RCC 7860 (cell line): ENCODE data around the gene ZIC5.

ENCODE experiments used
- DNase-seq: peaks from one replicate; pipeline ENCODE4 v3.0.0-alpha.2; 2015; ENCODE audit warnings: low spot score
- FAIRE-seq: peaks from 2 replicates; lab custom pipeline; 2012; peaks lifted over from hg19 to GRCh38; lab: Jason Lieb, UNC

The ZIC5 gene

DNA sequence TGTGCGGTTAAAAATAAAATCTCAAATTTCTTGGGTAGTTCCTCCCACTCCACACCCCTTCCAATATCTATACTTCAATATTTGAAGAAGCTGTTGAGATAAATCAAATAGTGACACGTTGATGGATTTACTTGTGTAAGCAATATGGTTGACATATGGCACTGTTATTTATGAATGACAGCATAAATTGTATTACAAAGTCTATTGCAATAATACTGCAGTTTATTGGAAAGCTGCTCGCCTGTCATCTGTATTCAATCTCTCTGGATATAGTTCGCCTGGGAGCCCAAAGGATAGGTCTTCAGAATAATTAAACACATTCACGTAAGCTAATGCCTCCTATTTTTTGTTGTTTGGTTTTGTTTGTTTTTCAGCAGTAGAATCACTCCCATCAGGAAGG, 5.0 kb upstream of the ZIC5 start:
- FAIRE-seq: no peak
- no peak for DNase-seq

GRCh38 chr13:99975626-99976025, 4.1 kb upstream of the ZIC5 start:
- FAIRE-seq (no peak), DNase-seq (no peak)

DNA sequence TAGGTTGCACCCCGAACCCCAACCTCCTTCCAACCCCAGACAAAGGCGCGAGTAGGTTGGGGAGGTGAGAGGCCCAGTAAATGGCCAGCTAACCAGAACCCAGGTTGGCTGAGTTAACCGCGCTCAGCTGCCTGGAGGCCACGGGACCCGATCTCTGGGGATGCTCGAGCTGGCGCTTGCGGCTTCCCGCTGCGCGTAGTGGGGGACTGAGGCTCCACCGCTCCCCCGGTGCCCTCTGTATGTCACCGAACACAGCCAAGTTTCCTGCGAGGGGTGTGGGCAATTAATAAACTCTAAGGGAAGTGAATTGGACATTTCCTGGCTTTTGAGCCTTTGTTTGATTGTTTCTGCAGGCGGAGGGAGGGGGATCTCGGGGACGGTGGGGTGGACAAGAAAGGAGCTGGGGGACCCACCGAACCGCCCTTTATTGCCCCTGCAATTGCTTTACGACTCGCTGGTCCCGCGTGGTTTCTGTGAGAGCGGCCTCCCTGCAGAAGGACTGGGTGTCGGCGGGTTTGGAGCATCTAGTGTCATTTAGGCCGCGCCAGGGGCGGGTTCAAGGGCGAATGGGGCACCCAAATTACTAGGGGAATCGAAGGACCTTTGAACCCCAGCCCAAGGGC, 3.5 kb upstream of the ZIC5 start:
- FAIRE-seq (no peak), DNase-seq (no peak)

GRCh38 chr13:99974296-99974938, 2.9 kb upstream of the ZIC5 start:
- FAIRE-seq (no peak), DNase-seq (no peak)

DNA sequence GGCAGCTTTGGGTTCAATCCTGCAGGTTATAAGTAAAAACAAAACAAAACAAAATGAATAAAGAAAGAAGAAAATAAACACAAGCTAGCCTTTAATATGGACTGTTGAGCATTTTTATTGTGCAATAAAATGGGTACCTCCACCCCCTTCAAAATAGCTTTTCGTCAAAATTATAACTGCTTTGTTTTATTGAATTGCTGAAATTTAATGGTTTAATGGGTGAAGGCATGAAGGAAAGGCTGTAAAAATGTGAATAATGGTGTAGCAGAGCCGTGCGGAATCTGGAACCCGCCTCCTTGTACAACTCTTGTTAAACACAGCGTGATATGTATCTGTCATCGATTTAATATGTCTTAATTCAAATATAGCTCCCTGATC, 2.2 kb upstream of the ZIC5 start:
- FAIRE-seq: no peak

DNA sequence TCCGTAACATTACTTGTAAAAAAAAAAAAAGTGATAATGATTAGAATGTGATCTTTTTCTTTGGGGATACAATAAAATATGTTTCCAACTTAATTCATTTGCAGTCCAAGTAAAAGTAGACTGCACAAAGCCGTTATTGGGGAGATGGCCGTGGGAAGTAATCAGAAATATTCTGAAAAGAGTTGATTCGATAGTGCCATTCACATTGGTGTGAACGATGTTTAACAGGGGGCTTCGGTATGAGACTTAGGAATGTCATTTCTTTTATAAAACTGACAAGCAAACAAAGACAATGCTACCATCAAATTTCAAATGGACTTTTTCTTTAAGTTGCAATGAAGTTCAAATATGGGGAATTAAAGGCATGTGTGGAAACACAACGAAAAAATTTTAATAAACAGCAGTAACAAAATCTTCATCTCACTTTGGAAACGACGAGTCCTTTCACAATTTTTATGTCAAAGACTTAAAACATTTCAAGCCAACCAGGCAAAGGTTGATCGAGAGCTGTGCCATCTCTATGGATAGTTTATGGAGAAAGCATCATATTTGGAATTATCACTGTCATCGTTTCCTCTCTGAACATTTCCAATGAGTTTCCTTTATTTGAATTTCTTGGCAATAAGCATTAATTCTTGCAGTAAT, 1.7 kb upstream of the ZIC5 start:
- no peak for DNase-seq

More for the DNA sequence above, 2.2 kb upstream of the ZIC5 start:
- no peak for DNase-seq

DNA sequence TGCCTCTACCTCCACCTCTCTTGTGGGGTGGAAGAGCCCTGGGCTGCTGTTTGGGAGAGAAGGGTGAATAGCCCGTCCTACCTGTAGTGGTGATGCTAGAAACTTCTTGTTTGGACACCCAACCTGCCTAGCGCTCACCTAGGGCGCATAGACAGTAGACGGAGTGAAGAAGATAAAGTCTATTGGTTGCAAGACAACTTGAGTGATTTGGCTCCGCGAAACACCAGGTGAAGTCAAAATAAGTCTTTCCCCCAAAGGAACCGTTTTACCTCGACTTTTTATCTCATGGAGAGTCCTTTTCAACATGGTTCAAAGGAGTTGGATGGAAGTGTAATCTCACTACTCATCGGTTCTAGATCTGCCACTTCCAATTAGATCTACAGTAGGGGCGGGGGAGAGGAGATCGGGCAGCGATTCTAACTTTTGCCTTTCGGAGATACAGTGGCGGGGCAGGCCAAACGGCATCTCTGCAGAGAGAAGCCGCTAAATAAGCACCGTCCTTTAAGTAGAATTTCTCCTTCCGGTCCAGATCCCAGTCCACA, 694 bp upstream of the ZIC5 start:
- FAIRE-seq: no peak
- no peak for DNase-seq

More for the DNA sequence above, 1.7 kb upstream of the ZIC5 start:
- FAIRE-seq: no peak

DNA sequence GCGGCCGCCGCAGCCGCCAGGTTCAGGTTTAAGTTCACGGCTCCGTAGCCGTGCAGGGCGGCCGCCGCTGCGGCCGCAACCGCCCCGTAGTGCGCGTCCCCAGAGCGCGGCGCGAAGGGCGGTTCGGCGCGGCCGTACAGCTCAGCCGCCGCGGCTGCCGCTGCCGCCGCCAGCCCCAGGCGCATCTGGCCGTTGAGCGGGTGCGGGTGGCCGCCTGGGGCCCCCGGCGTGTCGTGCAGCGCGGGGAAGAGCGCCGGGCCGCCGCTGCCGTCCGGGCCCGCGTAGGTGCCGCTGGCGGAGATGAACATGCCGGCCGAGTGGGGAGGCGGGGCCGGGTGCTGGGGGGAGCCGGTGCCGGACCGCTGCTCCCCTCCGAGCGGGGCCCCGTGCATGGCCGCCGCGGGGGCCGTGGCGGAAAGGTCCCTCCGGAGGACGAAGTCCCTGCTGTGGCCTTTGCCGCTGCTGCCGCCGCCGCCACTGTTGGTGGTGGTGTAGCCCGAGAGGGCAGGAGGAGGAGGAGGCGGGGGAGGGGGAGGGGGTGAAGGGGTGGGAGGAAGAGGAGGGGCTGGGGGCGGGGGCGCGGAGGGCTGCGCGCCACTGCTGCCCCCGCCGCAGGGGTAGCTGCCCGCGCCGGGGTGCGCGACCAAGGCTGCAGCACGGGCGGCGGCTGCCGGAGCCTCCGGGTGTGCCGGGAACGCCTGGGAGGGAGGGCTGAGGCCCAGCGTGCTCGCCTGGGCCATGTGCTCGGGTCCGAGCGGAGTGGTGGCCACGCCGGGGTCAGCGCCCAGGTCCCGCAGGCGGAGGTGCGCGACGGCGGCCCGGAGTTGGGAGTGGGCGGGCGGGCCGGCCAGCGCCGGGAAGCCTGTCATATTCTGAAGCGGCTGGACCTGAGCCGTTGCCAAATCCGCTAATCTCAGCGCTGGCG, 654 bp downstream of the ZIC5 start:
- DNase-seq: no peak
- FAIRE-seq: no peak

- FAIRE-seq (no peak), DNase-seq (peak; percentile 43)
These were observed 1.5 kb downstream of the ZIC5 start for GRCh38 chr13:99969919-99970650.

- FAIRE-seq: no peak
- DNase-seq: no peak
These were observed 2.1 kb downstream of the ZIC5 start for GRCh38 chr13:99969453-99969918.

- FAIRE-seq (no peak), DNase-seq (no peak)
These were observed 2.8 kb downstream of the ZIC5 start for GRCh38 chr13:99968521-99969452.

- DNase-seq (no peak), FAIRE-seq (no peak)
These were observed 3.6 kb downstream of the ZIC5 start for GRCh38 chr13:99967869-99968520.

DNA sequence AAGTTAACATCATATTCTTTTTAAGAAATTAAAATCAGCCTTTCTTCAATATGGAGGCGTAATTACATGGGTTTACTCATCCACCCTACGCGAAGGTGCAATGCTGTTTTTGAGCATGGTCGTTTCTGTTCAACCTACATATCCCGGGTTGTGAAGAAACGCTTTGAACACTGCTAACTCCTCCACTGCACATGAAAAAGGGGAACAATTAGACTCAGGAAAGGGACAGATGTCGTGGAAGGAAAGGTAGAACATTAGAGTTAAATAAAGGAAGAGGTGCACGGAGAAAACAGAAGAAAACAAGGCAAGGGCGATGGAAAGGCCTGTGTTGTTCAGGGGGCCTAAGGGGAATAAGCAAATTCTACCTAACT, 4.1 kb downstream of the ZIC5 start:
- DNase-seq (no peak), FAIRE-seq (no peak)

DNA sequence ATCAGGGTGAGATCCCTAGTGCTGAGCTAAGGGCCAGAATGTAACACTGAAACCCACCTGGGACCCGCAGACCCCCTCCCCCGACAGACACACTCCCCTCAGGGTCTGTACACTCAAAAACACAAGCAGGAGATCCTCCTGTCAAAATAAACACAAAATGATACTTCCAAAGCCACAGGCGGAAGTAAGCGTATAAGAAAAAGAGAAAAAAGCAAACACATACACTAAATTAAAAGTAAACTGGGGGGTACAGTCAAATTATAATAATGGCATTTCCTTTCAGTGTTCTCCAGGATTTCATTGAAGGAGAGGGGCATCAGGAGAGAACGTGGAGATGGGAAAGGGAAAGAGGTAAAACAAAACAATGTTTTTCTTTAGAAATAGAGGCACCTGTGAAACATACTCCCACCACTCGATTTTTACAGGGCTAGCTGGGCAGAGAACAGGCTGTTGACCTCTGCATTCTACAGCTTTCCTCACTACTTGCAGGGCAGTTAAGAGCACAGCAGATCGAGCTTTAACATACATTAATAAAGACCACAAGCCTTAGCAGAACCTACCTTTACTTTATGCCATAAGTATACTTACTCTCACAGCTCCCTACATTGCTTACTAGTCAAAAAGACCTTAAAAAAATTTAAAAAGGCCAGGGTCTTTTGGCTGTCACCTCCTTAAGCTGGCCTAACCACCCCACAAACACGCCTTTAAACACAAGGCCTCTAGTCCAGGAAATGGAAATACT, 5.3 kb downstream of the ZIC5 start:
- no peak for FAIRE-seq

GRCh38 chr13:99965329-99966000, 6.1 kb downstream of the ZIC5 start:
- DNase-seq (no peak), FAIRE-seq (no peak)

More for the DNA sequence above, 5.3 kb downstream of the ZIC5 start:
- no peak for DNase-seq

- no peak for DNase-seq
- FAIRE-seq: no peak
These were observed 7.7 kb downstream of the ZIC5 start for GRCh38 chr13:99963816-99964339.

DNA sequence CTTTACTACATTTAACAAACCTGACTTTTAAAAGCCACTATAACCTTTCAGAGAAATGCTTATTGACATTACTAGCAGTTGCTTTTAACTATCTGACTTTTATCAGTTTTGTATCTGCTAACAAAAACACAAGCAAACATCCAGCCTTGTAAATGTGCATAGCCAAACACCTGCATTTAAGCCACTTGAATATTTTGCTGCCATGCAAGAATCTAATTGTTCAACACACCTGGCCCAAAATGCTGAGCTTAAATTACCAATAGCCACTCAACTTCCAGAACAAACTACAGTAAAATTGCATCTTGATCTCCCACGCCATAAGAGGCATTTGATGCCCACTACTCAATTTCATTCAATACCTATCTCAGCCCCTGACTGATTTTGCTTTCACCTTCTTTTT, 9.3 kb downstream of the ZIC5 start:
- DNase-seq (no peak), FAIRE-seq (no peak)
